ENCODE data around the gene CPNE4.

DNA sequence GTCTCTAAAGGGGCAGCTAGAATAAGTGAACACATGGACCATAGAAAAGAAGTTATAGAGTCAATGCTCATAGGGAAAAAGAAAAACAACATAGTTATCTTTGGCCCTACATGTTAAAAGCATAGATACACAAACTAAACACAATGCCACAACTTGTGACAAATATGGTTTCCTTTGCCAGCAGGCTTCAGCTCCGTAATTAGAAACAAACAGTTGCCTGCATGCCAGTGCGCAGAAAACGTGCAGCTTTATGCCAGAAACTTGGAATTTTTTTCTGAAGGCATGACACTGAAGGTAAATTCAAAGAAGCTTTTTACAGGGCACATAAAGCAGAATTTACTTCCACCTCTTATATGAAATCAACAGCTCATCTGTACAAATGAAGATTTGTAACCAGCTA, 2.2 kb upstream of the CPNE4 start:
- TF ChIP-seq EZH2 (IDR thresholded peaks at IDR 0.05), result no peak
- no peak for TF ChIP-seq POLR2AphosphoS5 (IDR thresholded peaks at IDR 0.05; ENCODE audit: borderline replicate concordance, low read depth, low read length)

Measured in SK-N-MC (cell line).